HEK293 (cell line): ENCODE data around the gene FRMD4B.

Experiments
- CTCF ChIA-PET: fragments of 350-600 bp; formaldehyde crosslinking; extraction: SDS; loops from one replicate; lab custom pipeline; 2021; ENCODE audit warnings: antibody characterized with exemption; lab: Yijun Ruan, JAX
- POLR2A ChIA-PET: fragments of 300-600 bp; formaldehyde crosslinking; extraction: SDS; loops from one replicate; lab custom pipeline; 2020; ENCODE audit warnings: antibody characterized with exemption, inconsistent platforms; lab: Yijun Ruan, JAX
- H3K27ac ChIP-seq: fragments of 200-500 bp; sonication (Bioruptor generic); 2 replicates; pipeline ENCODE4 v1.5.1; 2014; ENCODE audit warnings: low read depth, low read length, control low read depth, inconsistent platforms; ENCODE audit errors: extremely low read depth
- H3K36me3 ChIP-seq, 2 experiments: fragments of 200-500 bp in 1 of 2; sonication (Bioruptor generic) in 1 of 2; 1 replicate in 1 of 2; 2 replicates in 1 of 2; pipeline ENCODE4 v1.5.1; 2014 to 2017; ENCODE audit warnings: inconsistent platforms in 2 of 2, low read length in 2 of 2; ENCODE audit not compliant: control insufficient read depth in 2 of 2, insufficient read depth in 1 of 2
- H3K4me1 ChIP-seq: fragments of 200-500 bp; sonication (Bioruptor generic); 2 replicates; pipeline ENCODE4 v1.5.1; 2014; ENCODE audit warnings: mild to moderate bottlenecking, low read length, inconsistent platforms; ENCODE audit not compliant: control insufficient read depth, insufficient read depth
- H3K4me3 ChIP-seq: 2 replicates; pipeline ENCODE4 v1.5.1; 2011; ENCODE audit warnings: low read depth, mild to moderate bottlenecking, control low read depth, low read length, moderate library complexity
- H3K9me3 ChIP-seq: fragments of 200-500 bp; sonication (Bioruptor generic); 2 replicates; pipeline ENCODE4 v1.5.1; 2014; ENCODE audit warnings: low read depth, low read length, inconsistent platforms; ENCODE audit not compliant: control insufficient read depth, insufficient read depth
- BCL6B ChIP-seq: fragments of 450-650 bp; formaldehyde crosslinking; IDR thresholded peaks from 2 replicates; pipeline ENCODE4 v1.5.1; 2017; ENCODE audit warnings: missing biosample characterization, missing genetic modification characterization
- FEZF1 ChIP-seq: fragments of 450-650 bp; formaldehyde crosslinking; IDR thresholded peaks from 2 replicates; pipeline ENCODE4 v1.5.1; 2016; ENCODE audit warnings: missing biosample characterization, missing genetic modification characterization
- GFI1B ChIP-seq: fragments of 450-650 bp; formaldehyde crosslinking; IDR thresholded peaks from 2 replicates; pipeline ENCODE4 v1.5.1; 2016; ENCODE audit warnings: missing biosample characterization, missing genetic modification characterization
- KLF1 ChIP-seq: fragments of 450-650 bp; formaldehyde crosslinking; IDR thresholded peaks from 2 replicates; pipeline ENCODE4 v1.5.1; 2016; ENCODE audit warnings: missing biosample characterization, missing genetic modification characterization
- KLF16 ChIP-seq: fragments of 450-650 bp; formaldehyde crosslinking; IDR thresholded peaks from 2 replicates; pipeline ENCODE4 v1.5.1; 2017; ENCODE audit warnings: missing biosample characterization, missing genetic modification characterization
- KLF7 ChIP-seq: fragments of 450-650 bp; formaldehyde crosslinking; IDR thresholded peaks from 2 replicates; pipeline ENCODE4 v1.5.1; 2016; ENCODE audit warnings: missing biosample characterization, missing genetic modification characterization, borderline replicate concordance
- MEIS1 ChIP-seq: sonication (generic); formaldehyde crosslinking; IDR thresholded peaks from 2 replicates; pipeline ENCODE4 v1.8.1; 2022; ENCODE audit warnings: missing genetic modification reagents, mild to moderate bottlenecking, borderline replicate concordance
- PATZ1 ChIP-seq: fragments of 450-650 bp; formaldehyde crosslinking; IDR thresholded peaks from 2 replicates; pipeline ENCODE4 v1.5.1; 2016; ENCODE audit warnings: missing biosample characterization, missing genetic modification characterization
- PRDM1 ChIP-seq: fragments of 450-650 bp; formaldehyde crosslinking; IDR thresholded peaks from 2 replicates; pipeline ENCODE4; 2016; ENCODE audit warnings: missing biosample characterization, missing genetic modification characterization
- SCRT2 ChIP-seq: fragments of 450-650 bp; formaldehyde crosslinking; IDR thresholded peaks from 2 replicates; pipeline ENCODE4 v1.5.1; 2016; ENCODE audit warnings: missing biosample characterization, missing genetic modification characterization
- TCF7L2 ChIP-seq: IDR thresholded peaks from 2 replicates; pipeline ENCODE4 v1.6.1; 2011; ENCODE audit warnings: low read depth, mild to moderate bottlenecking, inconsistent platforms, low read length, moderate library complexity, borderline replicate concordance
- WT1 ChIP-seq: fragments of 450-650 bp; formaldehyde crosslinking; IDR thresholded peaks from 2 replicates; pipeline ENCODE4 v1.5.1; 2016; ENCODE audit warnings: missing biosample characterization, missing genetic modification characterization
- ZBTB17 ChIP-seq: fragments of 450-650 bp; formaldehyde crosslinking; IDR thresholded peaks from 2 replicates; pipeline ENCODE4 v1.5.1; 2016; ENCODE audit warnings: missing biosample characterization, missing genetic modification characterization
- ZBTB20 ChIP-seq: fragments of 450-650 bp; formaldehyde crosslinking; IDR thresholded peaks from 2 replicates; pipeline ENCODE4 v1.5.1; 2016; ENCODE audit warnings: missing biosample characterization, missing genetic modification characterization
- ZBTB6 ChIP-seq: fragments of 450-650 bp; formaldehyde crosslinking; IDR thresholded peaks from 2 replicates; pipeline ENCODE4 v1.5.1; 2017; ENCODE audit warnings: missing biosample characterization, missing genetic modification characterization
- ZFP37 ChIP-seq: fragments of 450-650 bp; formaldehyde crosslinking; IDR thresholded peaks from 2 replicates; pipeline ENCODE4 v1.5.1; 2016; ENCODE audit warnings: missing biosample characterization, missing genetic modification characterization
- ZNF223 ChIP-seq: fragments of 450-650 bp; formaldehyde crosslinking; IDR thresholded peaks from 2 replicates; pipeline ENCODE4 v1.5.1; 2016; ENCODE audit warnings: missing biosample characterization, missing genetic modification characterization
- ZNF280C ChIP-seq: fragments of 450-650 bp; formaldehyde crosslinking; IDR thresholded peaks from 2 replicates; pipeline ENCODE4 v1.5.1; 2016; ENCODE audit warnings: missing biosample characterization, missing genetic modification characterization
- ZNF521 ChIP-seq: fragments of 450-650 bp; formaldehyde crosslinking; IDR thresholded peaks from 2 replicates; pipeline ENCODE4 v1.5.1; 2017; ENCODE audit warnings: missing biosample characterization, mild to moderate bottlenecking, missing genetic modification characterization
- ZNF549 ChIP-seq: fragments of 450-650 bp; IDR thresholded peaks from 2 replicates; pipeline ENCODE4 v1.5.1; 2018; ENCODE audit warnings: missing biosample characterization, missing genetic modification characterization, mild to moderate bottlenecking, inconsistent platforms, moderate library complexity
- ZNF561 ChIP-seq: fragments of 450-650 bp; IDR thresholded peaks from 2 replicates; pipeline ENCODE4 v1.5.1; 2018; ENCODE audit warnings: missing biosample characterization, missing genetic modification characterization, borderline replicate concordance
- ZNF580 ChIP-seq: fragments of 450-650 bp; formaldehyde crosslinking; IDR thresholded peaks from 2 replicates; pipeline ENCODE4 v1.5.1; 2016; ENCODE audit warnings: missing biosample characterization, missing genetic modification characterization
- ZNF624 ChIP-seq: fragments of 450-650 bp; formaldehyde crosslinking; IDR thresholded peaks from 2 replicates; pipeline ENCODE4 v1.5.1; 2017; ENCODE audit warnings: missing biosample characterization, missing genetic modification characterization

Gene FRMD4B

GRCh38 chr3:69290006-69290405 lies 95.9 kb downstream of the FRMD4B start:
- Histone ChIP-seq H3K9me3 (no peaks in the 10 kb centered on the region), H3K27ac (no peak overlapping the region), H3K4me3 (no peak overlapping the region), H3K4me1 (peaks cover 13% of the 10 kb centered on the region), H3K36me3 (no peaks in the 10 kb centered on the region)
- ChIA-PET CTCF (no interaction called here), POLR2A (no interaction called here)
- TF ChIP-seq ZNF549 (tag by site-specific recombination), result no peak
- TF ChIP-seq FEZF1, result peak; percentile 64; the same call in 1 of the 2 replicates
- TF ChIP-seq ZFP37, result no peak

- ChIA-PET CTCF (interaction anchor here (0.7 to 1.7 kb wide), 3 partner anchors 18 to 127 kb away, joined by 3 to 7 read pairs (median 5); no protein-coding TSS in a partner anchor), POLR2A (interaction anchor here (0.6 to 1.1 kb wide), 2 partner anchors 46 to 106 kb away, joined by 3 to 6 read pairs; no protein-coding TSS in a partner anchor)
- no peaks in the 10 kb centered on the region for H3K36me3 ChIP-seq
- peak overlapping the region; percentile 11 for H3K4me3 ChIP-seq
- H3K27ac ChIP-seq, result peak overlapping the region; percentile 38; the same call in 1 of the 2 replicates
- H3K9me3 ChIP-seq, result no peaks in the 10 kb centered on the region
- H3K4me1 ChIP-seq, result peaks cover 13% of the 10 kb centered on the region
- no peak for TF ChIP-seq KLF16 (tag by site-specific recombination)
- peak; percentile 55 for TF ChIP-seq ZBTB20
- TF ChIP-seq MEIS1, result peak; percentile 95
- peak; percentile 83 for TF ChIP-seq KLF1 (tag by site-specific recombination)
- TF ChIP-seq GFI1B (tag by site-specific recombination), result peak; percentile 87
- no peak for TF ChIP-seq ZNF580
- no peak for TF ChIP-seq ZNF280C (tag by site-specific recombination)
- no peak for TF ChIP-seq ZNF521
- TF ChIP-seq ZFP37, result no peak
- no peak for TF ChIP-seq ZNF223
- TF ChIP-seq TCF7L2, result no peak
- TF ChIP-seq SCRT2 (tag by site-specific recombination), result peak; percentile 47; the same call in 1 of the 2 replicates
- 0 out of 2 replicates have a peak, but pooled peaks have one; percentile 21 for TF ChIP-seq ZNF561 (tag by site-specific recombination)
- peak; percentile 73 for TF ChIP-seq BCL6B
- no peak for TF ChIP-seq PATZ1 (tag by site-specific recombination)
- no peak for TF ChIP-seq ZBTB6 (tag by site-specific recombination)
- peak; percentile 32; the same call in 1 of the 2 replicates for TF ChIP-seq WT1 (tag by site-specific recombination)
- TF ChIP-seq PRDM1, result peak; percentile 73
- peak; percentile 69 for TF ChIP-seq ZBTB17 (tag by site-specific recombination)
- no peak for TF ChIP-seq ZNF549 (tag by site-specific recombination)
- TF ChIP-seq KLF7 (tag by site-specific recombination), result no peak
- no peak for TF ChIP-seq ZNF624 (tag by site-specific recombination)
Measured at GRCh38 chr3:69288161-69288895, 97.6 kb downstream of the FRMD4B start.
